Measurements from ENCODE around the gene CDC42SE2.

GRCh38 chr5:131245948-131246347, 17.9 kb upstream of the CDC42SE2 start:
- TF ChIP-seq CTCF (conservative IDR thresholded peaks at IDR 0.05; ENCODE audit: low read length) (no peak), EZH2phosphoT487 (IDR thresholded peaks at IDR 0.05; ENCODE audit: borderline replicate concordance, low read depth, low read length) (no peak)
